GM21360 (cell line): ENCODE data around the gene PLPPR1.
"Not testable (repeated sequence)": the region's sequence is repeated elsewhere in the genome, so short reads cannot be mapped to it uniquely, and the experiment has no call there.

Experiments used
- ATAC-seq: cut with Tn5 transposase; IDR thresholded peaks from one replicate; pipeline ENCODE4 v1.9.1; 2021; ENCODE audit warnings: mild to moderate bottlenecking, moderate library complexity; ENCODE audit not compliant: unreplicated experiment

PLPPR1 gene

GRCh38 chr9:101274971-101275768 lies 246.6 kb downstream of the PLPPR1 start:
- no peak for ATAC-seq

- ATAC-seq = no peak
These were observed 247.3 kb downstream of the PLPPR1 start for GRCh38 chr9:101275769-101276250.

- ATAC-seq = not testable (repeated sequence)
These were observed 262.5 kb downstream of the PLPPR1 start for GRCh38 chr9:101291043-101291442.

- ATAC-seq = no peak
These were observed 271.4 kb downstream of the PLPPR1 start for GRCh38 chr9:101299901-101300300.

- no peak for ATAC-seq
These were observed 278.5 kb downstream of the PLPPR1 start for GRCh38 chr9:101307051-101307450.

- ATAC-seq = no peak
These were observed 279.1 kb downstream of the PLPPR1 start for GRCh38 chr9:101307524-101308213.

GRCh38 chr9:101309139-101309538 lies 280.6 kb downstream of the PLPPR1 start:
- ATAC-seq = no peak

- no peak for ATAC-seq
These were observed 282.7 kb downstream of the PLPPR1 start for GRCh38 chr9:101311191-101311590.

GRCh38 chr9:101311758-101312420 lies 283.4 kb downstream of the PLPPR1 start:
- peak; percentile 93 for ATAC-seq

GRCh38 chr9:101312661-101313060 lies 284.1 kb downstream of the PLPPR1 start:
- ATAC-seq = no peak

GRCh38 chr9:101315112-101315450 lies 286.6 kb downstream of the PLPPR1 start:
- no peak for ATAC-seq

GRCh38 chr9:101317735-101318134 lies 289.2 kb downstream of the PLPPR1 start:
- ATAC-seq = no peak

GRCh38 chr9:101323129-101323528 lies 294.6 kb downstream of the PLPPR1 start:
- ATAC-seq = no peak

- no peak for ATAC-seq
These were observed 295.8 kb downstream of the PLPPR1 start for GRCh38 chr9:101324245-101324804.

GRCh38 chr9:101325053-101325452 lies 296.5 kb downstream of the PLPPR1 start:
- no peak for ATAC-seq

GRCh38 chr9:101326035-101326434 lies 297.5 kb downstream of the PLPPR1 start:
- no peak for ATAC-seq

GRCh38 chr9:101326501-101326900 lies 298.0 kb downstream of the PLPPR1 start:
- ATAC-seq = no peak

GRCh38 chr9:101327422-101327909 lies 298.9 kb downstream of the PLPPR1 start:
- ATAC-seq = not testable (repeated sequence)

GRCh38 chr9:101332362-101332761 lies 303.8 kb downstream of the PLPPR1 start:
- ATAC-seq = no peak

- no peak for ATAC-seq
These were observed 305.0 kb downstream of the PLPPR1 start for GRCh38 chr9:101333490-101333889.
